Measurements from ENCODE around the gene KIFC1. TPM values are rescaled to one million over a fixed set of nuclear protein-coding genes. Genes with fewer than 3 reads are reported as not detected.

Gene KIFC1
- total and polyA plus RNA-seq, 9 of the 15 experiments (the other 6 are each of a cell fraction or from before 2014, with no cell fraction given) = 1.3 to 95.2 (median 76.9) TPM

- TF ChIP-seq GABPA (tag; conservative IDR thresholded peaks at IDR 0.05; ENCODE audit: low read depth) (no peak), IFI16 (CRISPR knock-in tag; IDR thresholded peaks at IDR 0.05) (no peak), NFIC (IDR thresholded peaks at IDR 0.05) (0 out of 2 replicates have a peak, but pooled peaks have one; percentile 2), DPF2 (IDR thresholded peaks at IDR 0.05) (peak; percentile 49; the same call in 1 of the 2 replicates), HNRNPK (IDR thresholded peaks at IDR 0.05; ENCODE audit: low read depth, low read length, poor library complexity, severe bottlenecking) (no peak), TCF7 (IDR thresholded peaks at IDR 0.05; ENCODE audit: borderline replicate concordance) (no peak), CREM (IDR thresholded peaks at IDR 0.05; ENCODE audit: low read depth) (peak; percentile 68), ATF7 (IDR thresholded peaks at IDR 0.05) (peak; percentile 20; the same call in 1 of the 2 replicates), FOSL1 (tag; conservative IDR thresholded peaks at IDR 0.05) (peak; percentile 88), SRSF7 (optimal IDR thresholded peaks at IDR 0.05; ENCODE audit: low read depth, low read length) (no peak), BRD9 (IDR thresholded peaks at IDR 0.05; ENCODE audit: low read depth, partially characterized antibody) (peak; percentile 20), ARID4B (CRISPR knock-in tag; IDR thresholded peaks at IDR 0.05) (peak; percentile 8), RBBP5 (IDR thresholded peaks at IDR 0.05; ENCODE audit: borderline replicate concordance, insufficient read depth, low read length, poor library complexity, severe bottlenecking) (peak; percentile 68), SIN3A (IDR thresholded peaks at IDR 0.05; ENCODE audit: borderline replicate concordance in 2 of 2, control insufficient read depth in 1 of 2, low read depth in 2 of 2, low read length in 2 of 2) (peak in 1 of 2 experiments; percentile 32; a peak in 2 of 4 replicates), ZNF740 (CRISPR knock-in tag; IDR thresholded peaks at IDR 0.05) (0 out of 2 replicates have a peak, but pooled peaks have one; percentile 16), ZNF740 (tag; IDR thresholded peaks at IDR 0.05) (no peak), NR2C1 (IDR thresholded peaks at IDR 0.05) (no peak), NR2C1 (tag; IDR thresholded peaks at IDR 0.05) (no peak), SMARCE1 (IDR thresholded peaks at IDR 0.05) (peak; percentile 52; the same call in 1 of the 2 replicates), JUND (IDR thresholded peaks at IDR 0.05; ENCODE audit: borderline replicate concordance, low read depth, low read length) (peak; percentile 87), JUND (tag; IDR thresholded peaks at IDR 0.05; ENCODE audit: borderline replicate concordance, low read depth, low read length) (peak; percentile 65; the same call in 2 of the 3 replicates), RHOXF2B (CRISPR knock-in tag; conservative IDR thresholded peaks at IDR 0.05) (no peak)
These were observed 25.7 kb downstream of the KIFC1 start (continued) for GRCh38 chr6:33417128-33417902.
